Neuronal stem cell (in vitro differentiated cells): ENCODE results near the gene CEP152.

Source experiments
- DNase-seq: peaks from one replicate; pipeline ENCODE4 v3.0.0-alpha.2; 2013; ENCODE audit warnings: low spot score
- H2AFZ ChIP-seq: one replicate; pipeline ENCODE4 v1.6.1; 2013; ENCODE audit warnings: mild to moderate bottlenecking, low read length, inconsistent platforms
- H2AK5ac ChIP-seq: 2 replicates; pipeline ENCODE4 v1.6.1; 2013; ENCODE audit warnings: low read depth, mild to moderate bottlenecking, inconsistent platforms, low read length, moderate library complexity, mixed read lengths
- H2BK120ac ChIP-seq: 2 replicates; pipeline ENCODE4 v1.6.1; 2013; ENCODE audit warnings: low read depth, mild to moderate bottlenecking, inconsistent platforms, low read length, moderate library complexity, mixed read lengths
- H2BK12ac ChIP-seq: one replicate; pipeline ENCODE4 v1.6.1; 2013; ENCODE audit warnings: low read length, inconsistent platforms
- H2BK15ac ChIP-seq: 2 replicates; pipeline ENCODE4 v1.6.1; 2013; ENCODE audit warnings: mild to moderate bottlenecking, low read length, inconsistent platforms, mixed read lengths
- H2BK5ac ChIP-seq: one replicate; pipeline ENCODE4 v1.6.1; 2013; ENCODE audit warnings: inconsistent platforms, mild to moderate bottlenecking, low read length, moderate library complexity
- H3K14ac ChIP-seq: one replicate; pipeline ENCODE4 v1.6.1; 2013; ENCODE audit warnings: low read length, inconsistent platforms
- H3K18ac ChIP-seq: 2 replicates; pipeline ENCODE4 v1.6.1; 2013; ENCODE audit warnings: low read length, inconsistent platforms
- H3K23ac ChIP-seq: 2 replicates; pipeline ENCODE4 v1.6.1; 2013; ENCODE audit warnings: low read depth, mild to moderate bottlenecking, mixed read lengths, low read length, inconsistent platforms; ENCODE audit not compliant: poor library complexity
- H3K27ac ChIP-seq: replicated peaks from 3 replicates; pipeline ENCODE4 v1.5.1; 2013; ENCODE audit warnings: low read length, inconsistent platforms
- H3K27me3 ChIP-seq, 3 experiments: 2 replicates each; pipeline ENCODE4 v1.6.1; 2013; ENCODE audit warnings: low read length in 3 of 3, mild to moderate bottlenecking in 2 of 3, inconsistent platforms in 1 of 3, low read depth in 1 of 3, mixed read lengths in 1 of 3, moderate library complexity in 1 of 3; ENCODE audit not compliant: control insufficient read depth in 3 of 3, insufficient read depth in 3 of 3
- H3K36me3 ChIP-seq, 2 donors: replicated peaks in 1 of 2; 2 replicates each; pipeline ENCODE4 v1.6.1; 2013; ENCODE audit warnings: low read length in 2 of 2; ENCODE audit not compliant: control insufficient read depth in 2 of 2, insufficient read depth in 2 of 2
- H3K4ac ChIP-seq: 2 replicates; pipeline ENCODE4 v1.6.1; 2013; ENCODE audit warnings: inconsistent platforms, mild to moderate bottlenecking, low read length, moderate library complexity
- H3K4me1 ChIP-seq, 2 donors: 1 replicate in 1 of 2; 2 replicates in 1 of 2; pipeline ENCODE4 v1.6.1; 2013; ENCODE audit warnings: low read length in 2 of 2, low read depth in 1 of 2; ENCODE audit not compliant: control insufficient read depth in 2 of 2, insufficient read depth in 1 of 2
- H3K4me2 ChIP-seq: one replicate; pipeline ENCODE4 v1.6.1; 2013; ENCODE audit warnings: mild to moderate bottlenecking, low read length, inconsistent platforms; ENCODE audit not compliant: insufficient read depth, poor library complexity, severe bottlenecking
- H3K4me3 ChIP-seq, 2 donors: 2 replicates each; pipeline ENCODE4 v1.5.1; 2013; ENCODE audit warnings: low read length in 2 of 2, mild to moderate bottlenecking in 2 of 2, inconsistent platforms in 1 of 2, moderate library complexity in 1 of 2
- H3K79me1 ChIP-seq: one replicate; pipeline ENCODE4 v1.6.1; 2013; ENCODE audit warnings: low read depth, mild to moderate bottlenecking, inconsistent platforms, low read length, moderate library complexity
- H3K9ac ChIP-seq: one replicate; pipeline ENCODE4 v1.6.1; 2013; ENCODE audit warnings: mild to moderate bottlenecking, low read depth, low read length, inconsistent platforms; ENCODE audit not compliant: poor library complexity
- H3K9me3 ChIP-seq, 2 donors: replicated peaks in 1 of 2; 2 replicates each; pipeline versions ENCODE3 to v1.6.1; 2013; ENCODE audit warnings: low read length in 2 of 2, mild to moderate bottlenecking in 2 of 2, inconsistent platforms in 1 of 2, low read depth in 1 of 2, mixed read lengths in 1 of 2, moderate library complexity in 1 of 2; ENCODE audit not compliant: control insufficient read depth in 2 of 2, insufficient read depth in 1 of 2
- H4K8ac ChIP-seq: one replicate; pipeline ENCODE4 v1.6.1; 2013; ENCODE audit warnings: low read depth, mild to moderate bottlenecking, inconsistent platforms, low read length, moderate library complexity
- H4K91ac ChIP-seq: one replicate; pipeline ENCODE4 v1.6.1; 2013; ENCODE audit warnings: low read length, low read depth, mild to moderate bottlenecking, inconsistent platforms; ENCODE audit not compliant: poor library complexity
- WGBS, 2 donors: extraction: QIAGEN DNeasy Blood & Tissue Kit; methylation state at CpG; one replicate each; pipeline ENCODE4 v1.1.7; 2013; ENCODE audit warnings: missing lambda C conversion rate in 2 of 2, mixed read lengths in 1 of 2; ENCODE audit not compliant: insufficient read length in 2 of 2, insufficient replicate concordance in 1 of 2; ENCODE audit errors: extremely low coverage in 2 of 2; 5-methylcytosine and 5-hydroxymethylcytosine counted together

The CEP152 gene

GRCh38 chr15:48759921-48760320, 50.9 kb downstream of the CEP152 start:
- Histone ChIP-seq H2AFZ (no peak overlapping the region), H3K23ac (no peak overlapping the region), H4K91ac (no peak overlapping the region), H3K4ac (no peak overlapping the region), H2BK12ac (no peak overlapping the region), H3K4me2 (no peak overlapping the region), H3K27ac (no peak overlapping the region), H2BK15ac (no peak overlapping the region), H2BK5ac (no peak overlapping the region), H3K36me3 (peaks cover 3 to 90% of the 10 kb centered on the region in 2 donors), H3K9ac (no peak overlapping the region), H3K27me3 (no peaks in the 10 kb centered on the region), H3K18ac (no peak overlapping the region), H3K79me1 (no peaks in the 10 kb centered on the region), H3K4me3 (no peak overlapping the region), H4K8ac (no peak overlapping the region), H3K9me3 (no peaks in the 10 kb centered on the region), H2AK5ac (no peak overlapping the region), H2BK120ac (no peak overlapping the region), H3K14ac (no peak overlapping the region), H3K4me1 (peaks cover 3 to 7% of the 10 kb centered on the region in 2 donors)
- DNase-seq = no peak
- WGBS, 2 donors = no CpG with 5 or more reads among the region's 1 CpG

DNA sequence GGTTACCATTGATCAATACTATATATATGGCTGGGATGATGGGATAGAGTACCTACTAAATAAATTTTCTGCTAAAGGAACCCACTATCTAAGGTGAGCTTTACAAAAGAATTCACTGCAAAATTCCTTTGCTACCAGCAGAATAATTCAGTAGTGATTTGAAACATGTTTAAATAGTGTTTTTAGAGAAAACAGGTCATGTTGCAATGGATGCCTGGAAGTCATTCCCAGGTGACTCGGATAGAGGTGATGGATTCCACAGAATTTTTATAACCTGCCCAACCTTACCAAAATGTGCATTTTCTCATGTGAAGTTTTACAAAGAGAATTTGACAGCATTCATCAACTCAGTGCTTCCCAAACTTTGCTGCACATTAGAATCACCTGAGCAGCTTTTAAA, 53.2 kb downstream of the CEP152 start:
- H4K91ac ChIP-seq = no peak overlapping the region
- H3K9ac ChIP-seq = no peak overlapping the region
- no peak overlapping the region for H3K27ac ChIP-seq
- H3K4me2 ChIP-seq = no peak overlapping the region
- H2AK5ac ChIP-seq = no peak overlapping the region
- H2AFZ ChIP-seq = no peak overlapping the region
- no peak overlapping the region for H2BK12ac ChIP-seq
- no peak overlapping the region for H2BK120ac ChIP-seq
- no peak overlapping the region for H3K4me3 ChIP-seq
- no peaks in the 10 kb centered on the region for H3K9me3 ChIP-seq
- H3K27me3 ChIP-seq = no peaks in the 10 kb centered on the region
- no peak overlapping the region for H3K14ac ChIP-seq
- H3K23ac ChIP-seq = no peak overlapping the region
- no peak overlapping the region for H2BK5ac ChIP-seq
- H3K79me1 ChIP-seq = no peaks in the 10 kb centered on the region
- no CpG with 5 or more reads among the region's 1 CpG for WGBS, 2 donors
- H2BK15ac ChIP-seq = no peak overlapping the region
- no peak for DNase-seq
- H4K8ac ChIP-seq = no peak overlapping the region
- H3K36me3 ChIP-seq = peaks cover 3 to 90% of the 10 kb centered on the region in 2 donors
- no peak overlapping the region for H3K18ac ChIP-seq
- H3K4me1 ChIP-seq = peaks cover 3 to 7% of the 10 kb centered on the region in 2 donors
- no peak overlapping the region for H3K4ac ChIP-seq

DNA sequence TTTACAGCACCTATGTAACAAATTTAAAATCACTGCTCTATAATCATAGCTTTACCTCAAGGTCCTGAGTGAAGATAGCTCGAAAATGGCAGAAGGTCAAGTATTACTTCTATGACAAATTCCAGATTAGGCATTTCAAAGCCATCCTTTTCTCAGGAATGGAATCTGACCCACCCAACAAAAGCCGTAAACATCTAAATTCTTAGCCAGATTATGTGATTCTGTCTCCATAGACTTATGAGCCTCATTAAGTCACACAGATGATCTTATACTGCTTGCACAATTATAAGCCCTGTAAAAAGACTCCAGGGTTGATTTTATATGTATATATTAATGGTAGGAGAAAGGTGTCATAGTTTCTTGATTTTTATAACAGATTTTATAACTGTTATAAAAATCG, 56.9 kb downstream of the CEP152 start:
- no peak overlapping the region for H3K4me2 ChIP-seq
- no peaks in the 10 kb centered on the region for H3K79me1 ChIP-seq
- H3K27ac ChIP-seq = no peak overlapping the region
- H3K27me3 ChIP-seq = no peaks in the 10 kb centered on the region
- H2BK5ac ChIP-seq = no peak overlapping the region
- H3K4ac ChIP-seq = no peak overlapping the region
- no peak overlapping the region for H3K9ac ChIP-seq
- no peak overlapping the region for H3K14ac ChIP-seq
- H3K4me1 ChIP-seq = no peaks in the 10 kb centered on the region
- H4K8ac ChIP-seq = no peak overlapping the region
- H3K18ac ChIP-seq = no peak overlapping the region
- H2AK5ac ChIP-seq = no peak overlapping the region
- H2BK120ac ChIP-seq = no peak overlapping the region
- H2BK12ac ChIP-seq = no peak overlapping the region
- no peak overlapping the region for H2BK15ac ChIP-seq
- no peaks in the 10 kb centered on the region for H3K9me3 ChIP-seq
- no peak for DNase-seq
- WGBS, 2 donors = no CpG with 5 or more reads among the region's 3 CpGs
- no peak overlapping the region for H3K23ac ChIP-seq
- H4K91ac ChIP-seq = no peak overlapping the region
- H3K36me3 ChIP-seq = peaks cover 3 to 85% of the 10 kb centered on the region in 2 donors
- no peak overlapping the region for H2AFZ ChIP-seq
- no peak overlapping the region for H3K4me3 ChIP-seq

- no peak overlapping the region for H3K18ac ChIP-seq
- no peak overlapping the region for H3K4me3 ChIP-seq
- peaks cover 0 to 4% of the 10 kb centered on the region in 2 donors for H3K4me1 ChIP-seq
- H3K4me2 ChIP-seq = no peak overlapping the region
- no peak overlapping the region for H3K23ac ChIP-seq
- H3K27me3 ChIP-seq = no peaks in the 10 kb centered on the region
- no peak overlapping the region for H2BK120ac ChIP-seq
- H4K91ac ChIP-seq = no peak overlapping the region
- no peak overlapping the region for H3K14ac ChIP-seq
- H3K27ac ChIP-seq = no peak overlapping the region
- no peak overlapping the region for H2BK15ac ChIP-seq
- no peak overlapping the region for H3K9ac ChIP-seq
- H2BK12ac ChIP-seq = no peak overlapping the region
- no peak overlapping the region for H4K8ac ChIP-seq
- H3K79me1 ChIP-seq = no peaks in the 10 kb centered on the region
- no CpG with 5 or more reads among the region's 3 CpGs for WGBS, 2 donors
- no peaks in the 10 kb centered on the region for H3K9me3 ChIP-seq
- H2AK5ac ChIP-seq = no peak overlapping the region
- no peak overlapping the region for H2BK5ac ChIP-seq
- H3K4ac ChIP-seq = no peak overlapping the region
- H2AFZ ChIP-seq = no peak overlapping the region
- no peak for DNase-seq
- H3K36me3 ChIP-seq = peaks cover 3 to 90% of the 10 kb centered on the region in 2 donors
Observed at GRCh38 chr15:48751595-48751994, 59.3 kb downstream of the CEP152 start.
